Measurements from ENCODE around the gene LIN7C. TPM values are rescaled to one million over a fixed set of nuclear protein-coding genes. Genes with fewer than 3 reads are reported as not detected.

The LIN7C gene
- total and polyA plus RNA-seq, 2 donors (not counting 1 experiment from before 2014, with no cell fraction given): 6.2 to 24.2 TPM

- TF ChIP-seq, protein P1, sequence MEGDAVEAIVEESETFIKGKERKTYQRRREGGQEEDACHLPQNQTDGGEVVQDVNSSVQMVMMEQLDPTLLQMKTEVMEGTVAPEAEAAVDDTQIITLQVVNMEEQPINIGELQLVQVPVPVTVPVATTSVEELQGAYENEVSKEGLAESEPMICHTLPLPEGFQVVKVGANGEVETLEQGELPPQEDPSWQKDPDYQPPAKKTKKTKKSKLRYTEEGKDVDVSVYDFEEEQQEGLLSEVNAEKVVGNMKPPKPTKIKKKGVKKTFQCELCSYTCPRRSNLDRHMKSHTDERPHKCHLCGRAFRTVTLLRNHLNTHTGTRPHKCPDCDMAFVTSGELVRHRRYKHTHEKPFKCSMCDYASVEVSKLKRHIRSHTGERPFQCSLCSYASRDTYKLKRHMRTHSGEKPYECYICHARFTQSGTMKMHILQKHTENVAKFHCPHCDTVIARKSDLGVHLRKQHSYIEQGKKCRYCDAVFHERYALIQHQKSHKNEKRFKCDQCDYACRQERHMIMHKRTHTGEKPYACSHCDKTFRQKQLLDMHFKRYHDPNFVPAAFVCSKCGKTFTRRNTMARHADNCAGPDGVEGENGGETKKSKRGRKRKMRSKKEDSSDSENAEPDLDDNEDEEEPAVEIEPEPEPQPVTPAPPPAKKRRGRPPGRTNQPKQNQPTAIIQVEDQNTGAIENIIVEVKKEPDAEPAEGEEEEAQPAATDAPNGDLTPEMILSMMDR (IDR thresholded peaks at IDR 0.05): no peak
- TF ChIP-seq EZH2 (IDR thresholded peaks at IDR 0.05; ENCODE audit: borderline replicate concordance, insufficient read depth, low read depth, low read length, poor library complexity, severe bottlenecking): no peak
- Histone ChIP-seq H3K4me1 (ENCODE audit: control insufficient read depth in 2 of 2, insufficient read depth in 2 of 2, low read length in 2 of 2) (peaks cover 11% of the 10 kb centered on the region in 2 donors), H3K4me2 (replicated peaks; ENCODE audit: low read depth, low read length, poor library complexity, severe bottlenecking) (no peak overlapping the region), H3K36me3 (replicated peaks in 1 of 2; ENCODE audit: control extremely low read depth in 1 of 2, control insufficient read depth in 1 of 2, extremely low read depth in 1 of 2, insufficient read depth in 2 of 2, low read length in 1 of 2) (no peaks in the 10 kb centered on the region), H3K9ac (ENCODE audit: low read length) (no peak overlapping the region), H2AFZ (ENCODE audit: insufficient read depth, low read depth, low read length, poor library complexity, severe bottlenecking) (no peak overlapping the region), H3K27ac (ENCODE audit: low read length in 2 of 2) (no peak overlapping the region), H3K4me3 (ENCODE audit: control extremely low read depth in 1 of 5, extremely low read depth in 1 of 5, insufficient read depth in 1 of 5, low read depth in 2 of 5, low read length in 4 of 5) (no peak overlapping the region), H3K79me2 (ENCODE audit: control insufficient read depth, insufficient read depth, low read length) (peaks cover 4% of the 10 kb centered on the region), H4K20me1 (ENCODE audit: control insufficient read depth, insufficient read depth, low read length, poor library complexity, severe bottlenecking) (no peaks in the 10 kb centered on the region), H3K9me3 (ENCODE audit: control extremely low read depth in 1 of 3, control insufficient read depth in 2 of 3, insufficient read depth in 1 of 3, low read length in 2 of 3) (no peaks in the 10 kb centered on the region), H3K27me3 (replicated peaks in 1 of 4; ENCODE audit: control extremely low read depth in 1 of 4, control insufficient read depth in 3 of 4, insufficient read depth in 4 of 4, low read length in 3 of 4) (peaks cover 0 to 6% (median 1%) of the 10 kb centered on the region in 4 experiments)
- H3K27ac Mint-ChIP-seq: no peak overlapping the region
- ChIA-PET CTCF (no interaction called here), POLR2A (no interaction called here)
- H3K9me3 Mint-ChIP-seq (ENCODE audit: insufficient read depth): no peaks in the 10 kb centered on the region
- H3K4me3 Mint-ChIP-seq: no peak overlapping the region
- H3K4me1 Mint-ChIP-seq: peaks cover 14% of the 10 kb centered on the region
- 90% methylated on average over 4 of the region's 13 CpGs for whole genome bisulfite sequencing (ENCODE audit: insufficient coverage)
- ATAC-seq (ENCODE audit: low read depth): no peak
- intact Hi-C loops (cut with micrococcal nuclease): no loop called here
- no peak for DNase-seq
- peaks cover 11% of the 10 kb centered on the region for H3K27me3 Mint-ChIP-seq
These were observed 39.2 kb downstream of the LIN7C start for GRCh38 chr11:27467181-27467913.

GRCh38 chr11:27466363-27466762, 40.2 kb downstream of the LIN7C start:
- H3K27me3 ChIP-seq (replicated peaks in 1 of 4; ENCODE audit: control extremely low read depth in 1 of 4, control insufficient read depth in 3 of 4, insufficient read depth in 4 of 4, low read length in 3 of 4): peaks cover 0 to 6% (median 1%) of the 10 kb centered on the region in 4 experiments
- TF ChIP-seq, protein P1 (IDR thresholded peaks at IDR 0.05): no peak
- no peak for TF ChIP-seq EZH2 (IDR thresholded peaks at IDR 0.05; ENCODE audit: borderline replicate concordance, insufficient read depth, low read depth, low read length, poor library complexity, severe bottlenecking)
- Mint-ChIP-seq H3K4me3 (no peak overlapping the region), H3K27me3 (peaks cover 11% of the 10 kb centered on the region), H3K9me3 (ENCODE audit: insufficient read depth) (no peaks in the 10 kb centered on the region), H3K27ac (no peak overlapping the region), H3K4me1 (peaks cover 12% of the 10 kb centered on the region)
- no peaks in the 10 kb centered on the region for H3K36me3 ChIP-seq (replicated peaks in 1 of 2; ENCODE audit: control extremely low read depth in 1 of 2, control insufficient read depth in 1 of 2, extremely low read depth in 1 of 2, insufficient read depth in 2 of 2, low read length in 1 of 2)
- no peak overlapping the region for H3K27ac ChIP-seq (ENCODE audit: low read length in 2 of 2)
- ChIA-PET POLR2A (no interaction called here), CTCF (interaction anchor here (3.0 kb wide), 1 partner anchor 19 kb away, joined by 9 read pairs; no protein-coding TSS in a partner anchor)
- peaks cover 4% of the 10 kb centered on the region for H3K79me2 ChIP-seq (ENCODE audit: control insufficient read depth, insufficient read depth, low read length)
- H3K4me3 ChIP-seq (ENCODE audit: control extremely low read depth in 1 of 5, extremely low read depth in 1 of 5, insufficient read depth in 1 of 5, low read depth in 2 of 5, low read length in 4 of 5): no peak overlapping the region
- H3K9me3 ChIP-seq (ENCODE audit: control extremely low read depth in 1 of 3, control insufficient read depth in 2 of 3, insufficient read depth in 1 of 3, low read length in 2 of 3): no peaks in the 10 kb centered on the region
- intact Hi-C loops (cut with micrococcal nuclease): no loop called here
- no CpG with 5 or more reads among the region's 1 CpG for WGBS (ENCODE audit: insufficient coverage)
- H3K4me2 ChIP-seq (replicated peaks; ENCODE audit: low read depth, low read length, poor library complexity, severe bottlenecking): no peak overlapping the region
- DNase-seq (no peak), ATAC-seq (ENCODE audit: low read depth) (no peak)
- no peak overlapping the region for H3K9ac ChIP-seq (ENCODE audit: low read length)
- H4K20me1 ChIP-seq (ENCODE audit: control insufficient read depth, insufficient read depth, low read length, poor library complexity, severe bottlenecking): no peaks in the 10 kb centered on the region
- peaks cover 9% of the 10 kb centered on the region in 2 donors for H3K4me1 ChIP-seq (ENCODE audit: control insufficient read depth in 2 of 2, insufficient read depth in 2 of 2, low read length in 2 of 2)
- H2AFZ ChIP-seq (ENCODE audit: insufficient read depth, low read depth, low read length, poor library complexity, severe bottlenecking): no peak overlapping the region
